Measurements from ENCODE around the gene PPA2. TPM values are rescaled to one million over a fixed set of nuclear protein-coding genes. Genes with fewer than 3 reads are reported as not detected.

Gene PPA2
- total RNA-seq, 1 donor from 2014 or later = 54.3 TPM

DNA sequence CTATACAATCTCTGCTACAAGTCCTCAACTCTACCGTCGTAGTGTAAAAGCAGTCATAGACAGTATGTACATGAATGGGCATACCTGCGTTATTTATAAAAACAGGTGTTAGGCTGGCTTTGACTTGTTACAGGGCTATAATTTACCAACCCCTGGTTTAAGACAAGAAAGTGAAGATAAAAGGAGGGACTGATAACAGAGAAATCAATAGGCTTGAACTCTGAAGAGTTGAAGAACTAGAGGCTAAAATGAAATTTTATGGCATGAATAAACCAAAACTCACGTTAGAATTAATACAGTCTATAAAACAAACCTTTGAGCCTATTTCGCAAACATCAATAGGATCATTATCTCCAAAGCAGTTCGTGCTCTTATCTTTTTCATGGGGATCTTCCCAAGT lies 36.2 kb downstream of the PPA2 start:
- intact Hi-C loops (cut with micrococcal nuclease) = no loop called here
- POLR2A ChIA-PET = no interaction called here
- Mint-ChIP-seq H3K9me3 (peaks cover 4% of the 10 kb centered on the region), H3K4me1 (no peaks in the 10 kb centered on the region), H3K27ac (no peak overlapping the region), H3K36me3 (ENCODE audit: low read depth) (peaks cover 65% of the 10 kb centered on the region), H3K4me3 (no peak overlapping the region), H3K27me3 (no peaks in the 10 kb centered on the region)
- TF ChIP-seq, protein P1, sequence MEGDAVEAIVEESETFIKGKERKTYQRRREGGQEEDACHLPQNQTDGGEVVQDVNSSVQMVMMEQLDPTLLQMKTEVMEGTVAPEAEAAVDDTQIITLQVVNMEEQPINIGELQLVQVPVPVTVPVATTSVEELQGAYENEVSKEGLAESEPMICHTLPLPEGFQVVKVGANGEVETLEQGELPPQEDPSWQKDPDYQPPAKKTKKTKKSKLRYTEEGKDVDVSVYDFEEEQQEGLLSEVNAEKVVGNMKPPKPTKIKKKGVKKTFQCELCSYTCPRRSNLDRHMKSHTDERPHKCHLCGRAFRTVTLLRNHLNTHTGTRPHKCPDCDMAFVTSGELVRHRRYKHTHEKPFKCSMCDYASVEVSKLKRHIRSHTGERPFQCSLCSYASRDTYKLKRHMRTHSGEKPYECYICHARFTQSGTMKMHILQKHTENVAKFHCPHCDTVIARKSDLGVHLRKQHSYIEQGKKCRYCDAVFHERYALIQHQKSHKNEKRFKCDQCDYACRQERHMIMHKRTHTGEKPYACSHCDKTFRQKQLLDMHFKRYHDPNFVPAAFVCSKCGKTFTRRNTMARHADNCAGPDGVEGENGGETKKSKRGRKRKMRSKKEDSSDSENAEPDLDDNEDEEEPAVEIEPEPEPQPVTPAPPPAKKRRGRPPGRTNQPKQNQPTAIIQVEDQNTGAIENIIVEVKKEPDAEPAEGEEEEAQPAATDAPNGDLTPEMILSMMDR (IDR thresholded peaks at IDR 0.05) = no peak
- DNase-seq (no peak), ATAC-seq (ENCODE audit: low read depth) (no peak)
- CTCF ChIA-PET = no interaction called here

DNA sequence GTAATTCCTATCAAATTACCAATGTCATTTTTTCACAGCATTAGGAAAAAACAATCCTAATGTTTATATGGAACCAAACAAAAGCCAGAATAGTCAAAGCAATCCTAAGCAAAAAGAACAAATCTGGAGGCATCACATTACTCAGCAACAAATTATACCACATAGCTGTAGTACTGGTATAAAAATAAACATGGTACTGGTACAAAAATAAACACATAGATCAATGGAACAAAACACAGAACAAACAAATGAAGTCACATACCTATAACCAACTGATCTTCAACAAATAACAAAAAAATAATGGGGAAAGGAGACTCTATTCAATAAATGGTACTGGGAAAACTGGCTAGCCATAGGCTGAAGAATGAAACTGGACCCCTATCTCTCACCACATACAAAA lies 37.4 kb downstream of the PPA2 start:
- TF ChIP-seq, protein P1 (IDR thresholded peaks at IDR 0.05) = no peak
- POLR2A ChIA-PET = no interaction called here
- ATAC-seq (ENCODE audit: low read depth) (no peak), DNase-seq (no peak)
- CTCF ChIA-PET = no interaction called here
- Mint-ChIP-seq H3K36me3 (ENCODE audit: low read depth) (peaks cover 69% of the 10 kb centered on the region), H3K4me3 (no peak overlapping the region), H3K9me3 (peaks cover 4% of the 10 kb centered on the region), H3K4me1 (no peaks in the 10 kb centered on the region), H3K27me3 (no peaks in the 10 kb centered on the region), H3K27ac (no peak overlapping the region)
- intact Hi-C loops (cut with micrococcal nuclease) = no loop called here

DNA sequence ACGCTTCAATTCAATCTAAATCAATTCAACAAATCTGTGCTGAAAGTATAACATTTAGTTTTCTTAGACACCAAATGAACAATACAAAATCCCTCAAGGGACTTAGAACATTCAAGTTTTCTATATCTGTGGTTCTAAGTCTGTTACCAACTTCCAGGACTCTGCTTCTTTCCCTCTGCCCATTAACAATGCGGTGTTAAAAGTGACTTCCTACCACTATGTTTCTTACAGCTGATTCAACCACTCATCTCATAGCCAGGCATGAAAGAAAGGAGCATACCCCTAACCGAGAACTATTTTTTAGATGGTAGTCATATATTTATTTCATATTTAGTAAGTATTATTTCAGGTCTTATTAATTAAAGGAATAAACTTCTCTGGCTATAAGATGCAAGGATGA lies 38.9 kb downstream of the PPA2 start:
- Mint-ChIP-seq H3K36me3 (ENCODE audit: low read depth) (peaks cover 67% of the 10 kb centered on the region), H3K27ac (no peak overlapping the region), H3K4me3 (no peak overlapping the region), H3K4me1 (no peaks in the 10 kb centered on the region), H3K9me3 (peaks cover 4% of the 10 kb centered on the region), H3K27me3 (no peaks in the 10 kb centered on the region)
- TF ChIP-seq, protein P1 (IDR thresholded peaks at IDR 0.05) = no peak
- CTCF ChIA-PET = no interaction called here
- POLR2A ChIA-PET = no interaction called here
- intact Hi-C loops (cut with micrococcal nuclease) = no loop called here
- ATAC-seq (ENCODE audit: low read depth) (no peak), DNase-seq (no peak)

DNA sequence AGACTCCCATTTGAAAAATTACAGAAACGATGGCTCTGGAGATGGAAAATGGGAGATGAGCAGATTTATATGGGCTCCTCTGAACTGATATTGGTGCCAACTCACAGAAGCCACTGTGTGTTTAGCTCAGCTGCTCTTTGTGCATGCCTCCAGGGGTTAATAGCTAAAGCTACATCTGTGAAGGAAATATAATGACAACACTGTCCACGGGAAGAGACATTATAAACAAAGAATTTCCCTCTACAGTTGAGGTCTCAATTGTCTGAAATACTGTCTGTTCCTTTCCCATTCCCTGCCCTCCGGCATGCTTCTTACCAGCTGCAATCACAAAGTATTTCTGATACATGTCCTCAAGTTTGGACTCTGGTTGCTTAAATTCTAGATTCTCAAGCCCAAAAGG lies 40.4 kb downstream of the PPA2 start:
- intact Hi-C loops (cut with micrococcal nuclease) = no loop called here
- Mint-ChIP-seq H3K9me3 (peaks cover 4% of the 10 kb centered on the region), H3K4me1 (no peaks in the 10 kb centered on the region), H3K27ac (no peak overlapping the region), H3K27me3 (no peaks in the 10 kb centered on the region), H3K36me3 (ENCODE audit: low read depth) (peaks cover 68% of the 10 kb centered on the region), H3K4me3 (no peak overlapping the region)
- CTCF ChIA-PET = no interaction called here
- DNase-seq (no peak), ATAC-seq (ENCODE audit: low read depth) (no peak)
- TF ChIP-seq, protein P1 (IDR thresholded peaks at IDR 0.05) = no peak
- POLR2A ChIA-PET = no interaction called here

DNA sequence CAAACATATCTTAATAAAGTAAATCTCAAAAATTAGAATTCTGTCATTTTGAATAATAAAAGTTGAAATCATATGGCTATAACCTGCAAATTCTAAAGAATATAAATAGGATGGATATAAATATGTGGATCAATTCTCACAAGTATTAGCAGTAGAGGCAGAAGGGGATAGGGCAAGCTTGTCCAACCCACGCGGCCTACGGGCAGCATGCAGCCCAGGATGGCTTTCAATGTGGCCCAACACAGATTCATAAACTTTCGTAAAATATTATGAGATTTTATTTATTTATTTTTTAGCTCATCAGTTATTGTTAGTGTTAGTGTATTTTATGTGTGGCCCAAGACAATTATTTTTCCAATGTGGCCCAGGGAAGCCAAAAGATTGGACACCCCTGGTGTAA lies 41.4 kb downstream of the PPA2 start:
- CTCF ChIA-PET = no interaction called here
- Mint-ChIP-seq H3K9me3 (peaks cover 4% of the 10 kb centered on the region), H3K27me3 (no peaks in the 10 kb centered on the region), H3K27ac (no peak overlapping the region), H3K4me3 (no peak overlapping the region), H3K36me3 (ENCODE audit: low read depth) (peaks cover 69% of the 10 kb centered on the region), H3K4me1 (no peaks in the 10 kb centered on the region)
- intact Hi-C loops (cut with micrococcal nuclease) = no loop called here
- no peak for ATAC-seq (ENCODE audit: low read depth)
- TF ChIP-seq, protein P1 (IDR thresholded peaks at IDR 0.05) = no peak
- DNase-seq = no peak
- POLR2A ChIA-PET = no interaction called here

All from activated B cell treated with CpG ODN at 0.5 μM for 24 hours (primary cell).